ENCODE measurements around the gene ANKRD52.

The ANKRD52 gene

DNA sequence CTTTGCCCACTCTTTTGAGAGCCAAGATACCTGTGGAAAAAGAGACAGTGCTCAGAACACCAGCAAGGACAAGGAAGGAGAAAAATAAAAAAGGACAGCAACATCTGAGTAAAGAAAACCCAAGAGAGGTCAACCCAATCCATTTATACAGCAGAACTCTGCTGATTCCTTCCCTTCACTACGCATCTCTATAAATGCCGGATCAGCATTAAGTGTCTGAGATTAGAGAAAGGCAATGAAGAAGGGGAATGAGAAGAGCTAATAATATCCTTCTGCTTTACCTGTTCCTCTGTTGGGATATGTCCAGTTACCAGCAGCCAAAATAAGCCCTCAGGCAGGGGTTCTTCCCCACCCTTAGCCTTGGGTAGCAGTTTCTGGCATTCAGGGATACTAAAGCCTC lies 24.4 kb upstream of the ANKRD52 start:
- TF ChIP-seq ESRRG (CRISPR knock-in tag; IDR thresholded peaks at IDR 0.05) (no peak), PPARA (CRISPR knock-in tag; IDR thresholded peaks at IDR 0.05; ENCODE audit: borderline replicate concordance) (no peak), TOX (CRISPR knock-in tag; IDR thresholded peaks at IDR 0.05; ENCODE audit: borderline replicate concordance) (no peak), ZNF8 (CRISPR knock-in tag; IDR thresholded peaks at IDR 0.05) (no peak), TCF4 (CRISPR knock-in tag; IDR thresholded peaks at IDR 0.05; ENCODE audit: borderline replicate concordance) (no peak), BACH2 (CRISPR knock-in tag; IDR thresholded peaks at IDR 0.05; ENCODE audit: borderline replicate concordance) (no peak), CREB5 (CRISPR knock-in tag; IDR thresholded peaks at IDR 0.05; ENCODE audit: low read depth) (no peak)
- TF ChIP-seq, protein P1, sequence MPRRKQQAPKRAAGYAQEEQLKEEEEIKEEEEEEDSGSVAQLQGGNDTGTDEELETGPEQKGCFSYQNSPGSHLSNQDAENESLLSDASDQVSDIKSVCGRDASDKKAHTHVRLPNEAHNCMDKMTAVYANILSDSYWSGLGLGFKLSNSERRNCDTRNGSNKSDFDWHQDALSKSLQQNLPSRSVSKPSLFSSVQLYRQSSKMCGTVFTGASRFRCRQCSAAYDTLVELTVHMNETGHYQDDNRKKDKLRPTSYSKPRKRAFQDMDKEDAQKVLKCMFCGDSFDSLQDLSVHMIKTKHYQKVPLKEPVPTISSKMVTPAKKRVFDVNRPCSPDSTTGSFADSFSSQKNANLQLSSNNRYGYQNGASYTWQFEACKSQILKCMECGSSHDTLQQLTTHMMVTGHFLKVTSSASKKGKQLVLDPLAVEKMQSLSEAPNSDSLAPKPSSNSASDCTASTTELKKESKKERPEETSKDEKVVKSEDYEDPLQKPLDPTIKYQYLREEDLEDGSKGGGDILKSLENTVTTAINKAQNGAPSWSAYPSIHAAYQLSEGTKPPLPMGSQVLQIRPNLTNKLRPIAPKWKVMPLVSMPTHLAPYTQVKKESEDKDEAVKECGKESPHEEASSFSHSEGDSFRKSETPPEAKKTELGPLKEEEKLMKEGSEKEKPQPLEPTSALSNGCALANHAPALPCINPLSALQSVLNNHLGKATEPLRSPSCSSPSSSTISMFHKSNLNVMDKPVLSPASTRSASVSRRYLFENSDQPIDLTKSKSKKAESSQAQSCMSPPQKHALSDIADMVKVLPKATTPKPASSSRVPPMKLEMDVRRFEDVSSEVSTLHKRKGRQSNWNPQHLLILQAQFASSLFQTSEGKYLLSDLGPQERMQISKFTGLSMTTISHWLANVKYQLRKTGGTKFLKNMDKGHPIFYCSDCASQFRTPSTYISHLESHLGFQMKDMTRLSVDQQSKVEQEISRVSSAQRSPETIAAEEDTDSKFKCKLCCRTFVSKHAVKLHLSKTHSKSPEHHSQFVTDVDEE (CRISPR knock-in tag; IDR thresholded peaks at IDR 0.05): no peak
- ATAC-seq: no peak

- no peak for ATAC-seq
- TF ChIP-seq GLIS3 (CRISPR knock-in tag; IDR thresholded peaks at IDR 0.05) (no peak), SNAI2 (CRISPR knock-in tag; IDR thresholded peaks at IDR 0.05) (no peak), ESRRG (CRISPR knock-in tag; IDR thresholded peaks at IDR 0.05) (no peak), PPARA (CRISPR knock-in tag; IDR thresholded peaks at IDR 0.05; ENCODE audit: borderline replicate concordance) (no peak)
These were observed 23.8 kb upstream of the ANKRD52 start for GRCh38 chr12:56282030-56282429.

DNA sequence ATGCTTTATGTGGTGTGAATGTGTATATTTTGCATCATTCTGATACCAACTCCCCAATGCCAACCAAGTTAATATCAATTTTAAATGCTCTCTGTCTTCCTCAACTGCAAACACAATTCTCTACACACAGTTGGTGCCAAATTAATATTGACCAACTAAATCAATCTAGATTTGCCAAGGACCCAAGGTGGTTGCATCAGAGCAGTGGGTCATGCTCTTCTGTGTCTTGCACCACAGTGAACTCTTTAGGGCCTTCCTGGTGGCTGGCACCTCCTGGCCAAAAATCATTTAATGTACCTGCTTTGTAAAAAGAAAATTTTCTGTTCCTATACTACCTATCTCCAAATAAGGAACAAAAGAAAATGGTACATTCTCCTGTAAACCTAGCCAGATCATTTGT lies 22.7 kb upstream of the ANKRD52 start:
- no peak for ATAC-seq
- TF ChIP-seq ARNTL (CRISPR knock-in tag; IDR thresholded peaks at IDR 0.05; ENCODE audit: borderline replicate concordance, low read depth) (no peak), TOX (CRISPR knock-in tag; IDR thresholded peaks at IDR 0.05; ENCODE audit: borderline replicate concordance) (no peak), CSRNP3 (CRISPR knock-in tag; IDR thresholded peaks at IDR 0.05) (no peak), ZFP30 (CRISPR knock-in tag; IDR thresholded peaks at IDR 0.05) (no peak), TCF4 (CRISPR knock-in tag; IDR thresholded peaks at IDR 0.05; ENCODE audit: borderline replicate concordance) (no peak), POU6F1 (CRISPR knock-in tag; IDR thresholded peaks at IDR 0.05; ENCODE audit: borderline replicate concordance, low read depth) (no peak), ISL1 (CRISPR knock-in tag; IDR thresholded peaks at IDR 0.05) (no peak), CREB5 (CRISPR knock-in tag; IDR thresholded peaks at IDR 0.05; ENCODE audit: low read depth) (no peak), CSDC2 (CRISPR knock-in tag; IDR thresholded peaks at IDR 0.05) (no peak), OSR1 (CRISPR knock-in tag; IDR thresholded peaks at IDR 0.05) (no peak), ZNF8 (CRISPR knock-in tag; IDR thresholded peaks at IDR 0.05) (no peak), ZC3H10 (CRISPR knock-in tag; IDR thresholded peaks at IDR 0.05) (no peak)
- TF ChIP-seq, protein P1 (CRISPR knock-in tag; IDR thresholded peaks at IDR 0.05): no peak

Measured in SK-N-SH treated with all-trans-retinoic acid at 6 μM for 48 hours (cell line).